Endodermal cell (in vitro differentiated cells): ENCODE measurements around the gene TRIM15. TPM values are rescaled to one million over a fixed set of nuclear protein-coding genes. Genes with fewer than 3 reads are reported as not detected.

ENCODE experiments used
- DNase-seq: peaks from one replicate; pipeline ENCODE4 v3.0.0-alpha.2; 2017
- H3K27ac ChIP-seq: 2 replicates; pipeline ENCODE4 v1.5.1; 2013; ENCODE audit warnings: mild to moderate bottlenecking, low read depth, low read length, moderate library complexity
- H3K27me3 ChIP-seq: 2 replicates; pipeline ENCODE4 v1.6.1; 2013; ENCODE audit warnings: mild to moderate bottlenecking, low read length, moderate library complexity; ENCODE audit not compliant: insufficient read depth, control insufficient read depth, poor library complexity, severe bottlenecking
- H3K36me3 ChIP-seq: 2 replicates; pipeline ENCODE4 v1.7.0; 2013; ENCODE audit warnings: mild to moderate bottlenecking, low read length, moderate library complexity; ENCODE audit not compliant: control insufficient read depth, insufficient read depth
- H3K4me1 ChIP-seq: one replicate; pipeline ENCODE4 v1.7.0; 2013; ENCODE audit warnings: low read length; ENCODE audit not compliant: control insufficient read depth, insufficient read depth
- H3K4me3 ChIP-seq: 2 replicates; pipeline ENCODE4 v1.5.1; 2013; ENCODE audit warnings: mild to moderate bottlenecking, low read length, moderate library complexity
- H3K9ac ChIP-seq: 2 replicates; pipeline ENCODE4 v1.6.1; 2013; ENCODE audit warnings: mild to moderate bottlenecking, low read length, moderate library complexity; ENCODE audit not compliant: poor library complexity, severe bottlenecking; ENCODE audit errors: extremely low read depth
- H3K9me3 ChIP-seq: 2 replicates; pipeline ENCODE4 v1.6.1; 2013; ENCODE audit warnings: mild to moderate bottlenecking, low read length, moderate library complexity; ENCODE audit not compliant: control insufficient read depth
- H3K27ac Mint-ChIP-seq: 2 replicates; pipeline ENCODE4 v1.8.0; 2020; ENCODE audit warnings: mixed read lengths
- H3K27me3 Mint-ChIP-seq: 2 replicates; pipeline ENCODE4 v1.8.0; 2021; ENCODE audit warnings: mild to moderate bottlenecking, mixed read lengths; ENCODE audit not compliant: insufficient read depth
- H3K36me3 Mint-ChIP-seq: 2 replicates; pipeline ENCODE4 v1.8.0; 2020; ENCODE audit warnings: low read depth, mixed read lengths
- H3K4me1 Mint-ChIP-seq: 2 replicates; pipeline ENCODE4 v1.8.0; 2020; ENCODE audit warnings: mixed read lengths
- H3K4me3 Mint-ChIP-seq: 2 replicates; pipeline ENCODE4 v1.8.0; 2020; ENCODE audit warnings: mild to moderate bottlenecking, moderate library complexity, mixed read lengths
- H3K9me3 Mint-ChIP-seq: 2 replicates; pipeline ENCODE4 v1.8.0; 2020; ENCODE audit warnings: mild to moderate bottlenecking, mixed read lengths
- WGBS, 2 experiments: methylation state at CpG; one replicate each; pipeline versions ENCODE4 v1.1.5 to v1.1.7; 2013; ENCODE audit warnings: missing lambda C conversion rate in 2 of 2, mixed read lengths in 1 of 2; ENCODE audit not compliant: insufficient coverage in 1 of 2, insufficient read length in 1 of 2; 5-methylcytosine and 5-hydroxymethylcytosine counted together
- total RNA-seq, 2 donors: library from RNA; stranded (reverse); fragmentation: NEBNext Ultra II Directional in 1 of 2; extraction: Animal tissue kit (Norgen Biotek cat#: 25700) in 1 of 2; gene quantifications; 2 replicates in 1 of 2; 3 replicates in 1 of 2; pipeline ENCODE4 v1.2.1, GENCODE V29; 2021
- TF ChIP-seq, protein P1 (sequence below): fragments of 200-600 bp; sonication (generic); conservative IDR thresholded peaks from 2 replicates; pipeline ENCODE4 v1.5.0; 2021; ENCODE audit warnings: antibody characterized with exemption, mild to moderate bottlenecking

The TRIM15 gene
- total RNA-seq, 2 donors from 2014 or later, result not detected

DNA sequence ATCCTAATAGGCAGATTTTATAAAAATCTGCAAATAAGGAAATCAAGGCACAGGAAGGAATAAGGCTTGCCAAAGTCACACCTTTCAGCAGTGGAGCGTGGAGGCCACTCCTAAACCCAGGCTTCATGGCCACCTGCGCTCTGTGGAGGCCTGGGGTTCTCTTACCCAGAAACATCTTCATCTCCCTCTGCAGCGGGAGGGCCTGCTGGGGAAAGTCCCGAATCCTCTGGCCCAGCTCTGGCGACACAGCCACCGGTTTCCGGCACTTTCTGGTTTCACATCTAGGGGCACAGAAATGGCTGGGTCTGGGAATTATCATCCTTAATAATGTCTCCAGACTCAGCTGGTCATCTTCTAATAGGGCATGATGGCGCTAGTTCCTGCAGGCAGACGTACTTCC lies 6.6 kb upstream of the TRIM15 start:
- H3K27me3 ChIP-seq, result peaks cover 29% of the 10 kb centered on the region
- no peaks in the 10 kb centered on the region for H3K4me1 ChIP-seq
- 89 to 95% methylated on average over 9 of the region's 9 CpGs for WGBS, 2 experiments
- no peaks in the 10 kb centered on the region for H3K9me3 ChIP-seq
- Mint-ChIP-seq H3K27me3 (peaks cover 58% of the 10 kb centered on the region), H3K27ac (no peak overlapping the region), H3K36me3 (no peaks in the 10 kb centered on the region), H3K9me3 (no peaks in the 10 kb centered on the region), H3K4me3 (no peak overlapping the region), H3K4me1 (no peaks in the 10 kb centered on the region)
- no peak for DNase-seq
- no peak overlapping the region for H3K27ac ChIP-seq
- TF ChIP-seq, protein P1, sequence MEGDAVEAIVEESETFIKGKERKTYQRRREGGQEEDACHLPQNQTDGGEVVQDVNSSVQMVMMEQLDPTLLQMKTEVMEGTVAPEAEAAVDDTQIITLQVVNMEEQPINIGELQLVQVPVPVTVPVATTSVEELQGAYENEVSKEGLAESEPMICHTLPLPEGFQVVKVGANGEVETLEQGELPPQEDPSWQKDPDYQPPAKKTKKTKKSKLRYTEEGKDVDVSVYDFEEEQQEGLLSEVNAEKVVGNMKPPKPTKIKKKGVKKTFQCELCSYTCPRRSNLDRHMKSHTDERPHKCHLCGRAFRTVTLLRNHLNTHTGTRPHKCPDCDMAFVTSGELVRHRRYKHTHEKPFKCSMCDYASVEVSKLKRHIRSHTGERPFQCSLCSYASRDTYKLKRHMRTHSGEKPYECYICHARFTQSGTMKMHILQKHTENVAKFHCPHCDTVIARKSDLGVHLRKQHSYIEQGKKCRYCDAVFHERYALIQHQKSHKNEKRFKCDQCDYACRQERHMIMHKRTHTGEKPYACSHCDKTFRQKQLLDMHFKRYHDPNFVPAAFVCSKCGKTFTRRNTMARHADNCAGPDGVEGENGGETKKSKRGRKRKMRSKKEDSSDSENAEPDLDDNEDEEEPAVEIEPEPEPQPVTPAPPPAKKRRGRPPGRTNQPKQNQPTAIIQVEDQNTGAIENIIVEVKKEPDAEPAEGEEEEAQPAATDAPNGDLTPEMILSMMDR, result no peak
- no peak overlapping the region for H3K9ac ChIP-seq
- H3K36me3 ChIP-seq, result no peaks in the 10 kb centered on the region
- H3K4me3 ChIP-seq, result no peak overlapping the region

DNA sequence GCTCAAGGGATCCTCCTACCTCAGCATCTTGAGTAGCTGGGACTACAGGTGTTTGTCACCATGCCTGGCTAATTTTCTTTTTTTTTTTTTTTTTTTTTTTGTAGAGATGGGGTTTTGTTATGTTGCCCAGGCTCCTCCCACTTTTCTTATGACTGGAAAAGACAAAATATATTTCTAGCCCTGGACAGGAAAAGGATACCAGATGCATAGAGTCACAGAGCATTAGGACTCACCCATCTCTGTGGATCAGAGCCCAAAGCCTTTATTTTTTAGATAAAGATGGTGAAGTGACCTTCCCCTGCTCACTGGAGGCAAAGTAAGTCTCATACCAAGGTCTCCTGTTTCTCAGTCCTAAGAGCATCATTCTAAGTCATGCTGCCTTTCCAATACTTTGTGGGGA lies 5.8 kb upstream of the TRIM15 start:
- Mint-ChIP-seq H3K27me3 (peaks cover 62% of the 10 kb centered on the region), H3K36me3 (no peaks in the 10 kb centered on the region), H3K27ac (no peak overlapping the region), H3K4me1 (no peaks in the 10 kb centered on the region), H3K4me3 (no peak overlapping the region), H3K9me3 (no peaks in the 10 kb centered on the region)
- H3K27me3 ChIP-seq, result peaks cover 29% of the 10 kb centered on the region
- H3K4me1 ChIP-seq, result no peaks in the 10 kb centered on the region
- no peaks in the 10 kb centered on the region for H3K9me3 ChIP-seq
- H3K9ac ChIP-seq, result no peak overlapping the region
- no peak overlapping the region for H3K4me3 ChIP-seq
- no peaks in the 10 kb centered on the region for H3K36me3 ChIP-seq
- H3K27ac ChIP-seq, result no peak overlapping the region
- TF ChIP-seq, protein P1, result no peak
- no peak for DNase-seq

DNA sequence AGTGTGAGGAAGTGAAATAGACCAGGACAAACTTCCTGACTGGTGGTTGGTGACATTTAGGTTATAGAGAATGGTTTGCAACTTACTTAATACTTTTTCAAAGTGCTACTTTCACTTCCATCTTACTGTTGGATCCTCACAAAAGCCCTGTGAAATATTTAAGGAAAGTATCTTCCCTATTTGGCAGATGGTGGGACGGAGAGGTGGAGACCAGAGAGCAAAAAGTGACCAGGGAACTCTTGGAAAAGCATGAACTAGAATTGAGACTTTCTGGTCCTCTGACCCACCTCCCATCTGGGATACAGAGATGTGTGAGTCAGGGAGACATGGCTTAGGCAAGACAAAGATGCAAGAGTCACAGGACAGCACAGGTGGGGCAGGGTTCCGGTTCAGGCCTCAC lies 5.3 kb upstream of the TRIM15 start:
- Histone ChIP-seq H3K27ac (no peak overlapping the region), H3K9ac (no peak overlapping the region), H3K36me3 (no peaks in the 10 kb centered on the region), H3K9me3 (no peaks in the 10 kb centered on the region), H3K4me3 (no peak overlapping the region), H3K27me3 (peaks cover 29% of the 10 kb centered on the region), H3K4me1 (no peaks in the 10 kb centered on the region)
- no peaks in the 10 kb centered on the region for H3K9me3 Mint-ChIP-seq
- H3K27ac Mint-ChIP-seq, result no peak overlapping the region
- H3K4me3 Mint-ChIP-seq, result no peak overlapping the region
- DNase-seq, result no peak
- 91 to 93% methylated on average over 2 of the region's 2 CpGs for WGBS, 2 experiments
- H3K4me1 Mint-ChIP-seq, result no peaks in the 10 kb centered on the region
- no peaks in the 10 kb centered on the region for H3K36me3 Mint-ChIP-seq
- H3K27me3 Mint-ChIP-seq, result peaks cover 60% of the 10 kb centered on the region
- TF ChIP-seq, protein P1, result no peak
